22Rv1 (cell line): ENCODE measurements around the gene HEXA.

Experiments used
- ZFX ChIP-seq: fragments of 450-650 bp; IDR thresholded peaks from 2 replicates; pipeline ENCODE4 v1.6.1; 2017; ENCODE audit warnings: antibody characterized with exemption, borderline replicate concordance
- TF ChIP-seq, protein P1 (sequence below): fragments of 450-650 bp; IDR thresholded peaks from 2 replicates; pipeline ENCODE4 v1.5.1; 2017; ENCODE audit warnings: mild to moderate bottlenecking

DNA sequence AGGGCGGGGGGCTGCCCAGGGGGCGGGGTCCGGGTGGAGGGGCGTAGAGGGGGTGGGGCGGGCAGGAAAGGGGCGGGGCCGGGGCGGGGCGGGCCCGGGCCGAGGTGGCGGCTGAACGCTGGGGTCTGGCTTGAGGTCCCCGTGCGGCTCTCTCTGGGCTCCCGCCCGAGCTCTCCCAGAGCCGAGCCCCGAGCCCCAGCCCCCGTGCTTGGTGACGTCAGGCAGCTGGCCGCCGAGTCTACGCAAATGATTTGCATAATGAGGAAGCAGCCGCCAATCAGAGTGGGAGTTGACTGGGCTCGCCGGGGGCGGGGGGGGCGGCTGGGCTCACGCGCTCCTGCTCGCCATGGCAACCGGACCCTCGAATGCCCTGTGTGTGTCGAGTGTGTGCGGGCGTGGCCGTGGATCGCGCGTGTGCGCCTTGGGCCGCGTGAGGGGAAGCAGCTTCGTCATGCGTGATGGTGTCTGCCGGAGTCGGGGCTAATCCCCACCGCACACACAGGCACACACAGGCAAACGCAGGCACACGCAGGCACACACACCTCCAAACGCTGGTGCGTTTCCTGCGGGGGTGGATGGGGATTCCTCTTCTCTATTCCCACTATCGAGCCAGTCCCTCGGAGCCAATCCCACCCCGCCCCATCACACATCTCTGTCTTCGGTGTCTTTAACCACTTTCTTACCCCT, 55.7 kb downstream of the HEXA start, which contains the start of gene CELF6:
- TF ChIP-seq, protein P1, sequence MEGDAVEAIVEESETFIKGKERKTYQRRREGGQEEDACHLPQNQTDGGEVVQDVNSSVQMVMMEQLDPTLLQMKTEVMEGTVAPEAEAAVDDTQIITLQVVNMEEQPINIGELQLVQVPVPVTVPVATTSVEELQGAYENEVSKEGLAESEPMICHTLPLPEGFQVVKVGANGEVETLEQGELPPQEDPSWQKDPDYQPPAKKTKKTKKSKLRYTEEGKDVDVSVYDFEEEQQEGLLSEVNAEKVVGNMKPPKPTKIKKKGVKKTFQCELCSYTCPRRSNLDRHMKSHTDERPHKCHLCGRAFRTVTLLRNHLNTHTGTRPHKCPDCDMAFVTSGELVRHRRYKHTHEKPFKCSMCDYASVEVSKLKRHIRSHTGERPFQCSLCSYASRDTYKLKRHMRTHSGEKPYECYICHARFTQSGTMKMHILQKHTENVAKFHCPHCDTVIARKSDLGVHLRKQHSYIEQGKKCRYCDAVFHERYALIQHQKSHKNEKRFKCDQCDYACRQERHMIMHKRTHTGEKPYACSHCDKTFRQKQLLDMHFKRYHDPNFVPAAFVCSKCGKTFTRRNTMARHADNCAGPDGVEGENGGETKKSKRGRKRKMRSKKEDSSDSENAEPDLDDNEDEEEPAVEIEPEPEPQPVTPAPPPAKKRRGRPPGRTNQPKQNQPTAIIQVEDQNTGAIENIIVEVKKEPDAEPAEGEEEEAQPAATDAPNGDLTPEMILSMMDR = no peak
- no peak for TF ChIP-seq ZFX
